GM12891 (cell line): ENCODE measurements around the gene BUD31.

ENCODE experiments used
- POLR2A ChIP-seq: IDR thresholded peaks from 2 replicates; pipeline ENCODE4 v1.6.1; 2011; ENCODE audit warnings: low read depth, low read length, control low read depth
- SPI1 ChIP-seq: IDR thresholded peaks from 2 replicates; pipeline ENCODE4 v1.6.1; 2011; ENCODE audit warnings: low read depth, low read length, control low read depth
- TAF1 ChIP-seq: IDR thresholded peaks from 2 replicates; pipeline ENCODE4 v1.6.1; 2011; ENCODE audit warnings: low read depth, low read length, control low read depth

- no peak for TF ChIP-seq TAF1
- TF ChIP-seq SPI1 = no peak
- TF ChIP-seq POLR2A = no peak
These were observed 17.7 kb upstream of the BUD31 start for GRCh38 chr7:99390941-99391602.
